Transverse colon (tissue), 4 donors: Measurements from ENCODE around the gene SMAP1. TPM values are rescaled to one million over a fixed set of nuclear protein-coding genes. Genes with fewer than 3 reads are reported as not detected.
"Not testable (repeated sequence)": the region's sequence is repeated elsewhere in the genome, so short reads cannot be mapped to it uniquely, and the experiment has no call there.

Experiments
- DNase-seq: peaks from one replicate; pipeline ENCODE4 v3.0.0-alpha.2; 2019
- H3K27ac ChIP-seq, 4 donors: fragments of 200-600 bp; sonication (generic); 2 replicates each; pipeline ENCODE4 v1.5.1; 2016 to 2018; ENCODE audit warnings: inconsistent platforms in 4 of 4
- H3K27me3 ChIP-seq: fragments of 200-600 bp; sonication (generic); 2 replicates; pipeline ENCODE4 v1.5.1; 2017; ENCODE audit warnings: inconsistent platforms
- H3K36me3 ChIP-seq, 4 donors: fragments of 200-600 bp; sonication (generic); 2 replicates each; pipeline ENCODE4 v1.5.1; 2017 to 2019; ENCODE audit warnings: inconsistent platforms in 4 of 4
- H3K4me1 ChIP-seq, 4 donors: fragments of 200-600 bp; sonication (generic); 2 replicates each; pipeline ENCODE4 v1.5.1; 2017 to 2020; ENCODE audit warnings: inconsistent platforms in 4 of 4
- H3K4me3 ChIP-seq, 4 donors: fragments of 200-600 bp; sonication (generic); 1 replicate in 1 of 4; 2 replicates in 3 of 4; pipeline versions ENCODE4 v1.5.1 to v1.6.1; 2017 to 2019; ENCODE audit warnings: inconsistent platforms in 4 of 4
- H3K9me3 ChIP-seq, 2 donors: fragments of 200-600 bp; sonication (generic); 2 replicates each; pipeline ENCODE4 v1.5.1; 2017 to 2019; ENCODE audit warnings: inconsistent platforms in 2 of 2
- CTCF ChIP-seq, 5 experiments: fragments of 200-600 bp in 3 of 5; fragments of 450-650 bp in 2 of 5; sonication (generic) in 3 of 5; IDR thresholded peaks; 1 replicate in 2 of 5; 2 replicates in 3 of 5; pipeline ENCODE4 v1.5.1; 2016 to 2017; ENCODE audit warnings: antibody characterized with exemption in 5 of 5, inconsistent platforms in 3 of 5, mild to moderate bottlenecking in 2 of 5, moderate library complexity in 1 of 5
- EP300 ChIP-seq: sonication (generic); formaldehyde crosslinking; IDR thresholded peaks from one replicate; pipeline ENCODE4 v1.6.1; 2017; ENCODE audit warnings: antibody characterized with exemption, low read depth
- POLR2A ChIP-seq: fragments of 450-650 bp; IDR thresholded peaks from one replicate; pipeline ENCODE4 v1.6.1; 2016; ENCODE audit warnings: antibody characterized with exemption, mild to moderate bottlenecking, moderate library complexity
- POLR2AphosphoS5 ChIP-seq, 3 donors: sonication (generic); formaldehyde crosslinking; IDR thresholded peaks; one replicate each; pipeline ENCODE4 v1.6.1; 2016; ENCODE audit warnings: antibody characterized with exemption in 3 of 3
- WGBS, 2 donors: methylation state at CpG; one replicate each; pipeline ENCODE4 v1.1.5; 2018; ENCODE audit warnings: low coverage in 1 of 2; 5-methylcytosine and 5-hydroxymethylcytosine counted together
- in situ Hi-C, 4 donors: fragments of 200-750 bp; cut with MboI; loops; one replicate each; pipeline versions ENCODE4 v1.15.0 to v1.15.1; 2017; ENCODE audit warnings: low sequenced_read_pairs in 3 of 4, low pct_ligation_motif_present in 1 of 4, low pct_unique_long_range_greater_than_20kb in 1 of 4
- intact Hi-C: fragments of 100-400 bp; cut with DNase I; formaldehyde crosslinking; loops from one replicate; pipeline ENCODE4 v1.15.1; 2023; ENCODE audit warnings: low total_unique reads
- total RNA-seq, 4 donors: library from RNA; depleted of rRNA; stranded (reverse); fragments of >200 nt; gene quantifications; one replicate each; pipeline ENCODE4 v1.1.0, GENCODE V29; 2016

Gene SMAP1
- total RNA-seq, 4 donors from 2014 or later: 10.3 to 49.3 (median 35.3) TPM

GRCh38 chr6:70753870-70754380 lies 86.2 kb downstream of the SMAP1 start:
- H3K4me3 ChIP-seq: no peak overlapping the region

GRCh38 chr6:70758883-70759282 lies 91.2 kb downstream of the SMAP1 start:
- intact Hi-C loops: no loop called here
- WGBS, 2 donors: 40 to 97% methylated on average over 1 of the region's 1 CpG
- in situ Hi-C loops: no loop called here
- Histone ChIP-seq H3K4me1 (peaks cover 0 to 5% (median 0%) of the 10 kb centered on the region in 4 donors), H3K27me3 (no peaks in the 10 kb centered on the region), H3K4me3 (no peak overlapping the region), H3K27ac (no peak overlapping the region), H3K9me3 (no peaks in the 10 kb centered on the region), H3K36me3 (peaks cover 0 to 5% (median 0%) of the 10 kb centered on the region in 4 donors)
- no peak for DNase-seq
- no peak for TF ChIP-seq CTCF (IDR thresholded peaks at IDR 0.05)
- no peak for TF ChIP-seq EP300
- no peak for TF ChIP-seq POLR2AphosphoS5 (IDR thresholded peaks at IDR 0.05)
- no peak for TF ChIP-seq POLR2A

More at GRCh38 chr6:70753870-70754380, 86.2 kb downstream of the SMAP1 start:
- in situ Hi-C loops (no loop called here), intact Hi-C loops (no loop called here)
- H3K27ac ChIP-seq: no peak overlapping the region
- no peak for TF ChIP-seq POLR2A
- no peak for TF ChIP-seq CTCF (IDR thresholded peaks at IDR 0.05)
- no peak for TF ChIP-seq EP300
- TF ChIP-seq POLR2AphosphoS5 (IDR thresholded peaks at IDR 0.05): no peak
- H3K4me1 ChIP-seq: no peaks in the 10 kb centered on the region
- 43 to 60% methylated on average over 1 of the region's 1 CpG for WGBS, 2 donors
- H3K27me3 ChIP-seq: no peaks in the 10 kb centered on the region
- no peak for DNase-seq
- peaks cover 0 to 5% (median 0%) of the 10 kb centered on the region in 4 donors for H3K36me3 ChIP-seq
- no peaks in the 10 kb centered on the region for H3K9me3 ChIP-seq

- in situ Hi-C loops (no loop called here), intact Hi-C loops (no loop called here)
- 88 to 96% methylated on average over 4 of the region's 4 CpGs for WGBS, 2 donors
- no peaks in the 10 kb centered on the region for H3K36me3 ChIP-seq
- H3K27ac ChIP-seq: no peak overlapping the region
- H3K4me1 ChIP-seq: peaks cover 0 to 5% (median 0%) of the 10 kb centered on the region in 4 donors
- H3K27me3 ChIP-seq: no peaks in the 10 kb centered on the region
- TF ChIP-seq CTCF (IDR thresholded peaks at IDR 0.05) (no peak), POLR2AphosphoS5 (IDR thresholded peaks at IDR 0.05) (no peak), EP300 (no peak), POLR2A (no peak)
- no peak for DNase-seq
- H3K4me3 ChIP-seq: no peak overlapping the region
- H3K9me3 ChIP-seq: no peaks in the 10 kb centered on the region
These were observed 96.2 kb downstream of the SMAP1 start for GRCh38 chr6:70763754-70764510.

- 96 to 100% methylated on average over 2 to 4 of the region's 4 CpGs for WGBS, 2 donors
- peaks cover 0 to 5% (median 0%) of the 10 kb centered on the region in 4 donors for H3K4me1 ChIP-seq
- in situ Hi-C loops: no loop called here
These were observed 97.0 kb downstream of the SMAP1 start for GRCh38 chr6:70764706-70765105.

GRCh38 chr6:70771351-70771750 lies 103.7 kb downstream of the SMAP1 start:
- intact Hi-C loops, H3K4me1 ChIP-seq, H3K27ac ChIP-seq, H3K27me3 ChIP-seq, in situ Hi-C loops, H3K36me3 ChIP-seq, DNase-seq, H3K4me3 ChIP-seq, H3K9me3 ChIP-seq: not testable (repeated sequence)
- 95% methylated on average over 19 of the region's 19 CpGs; no CpG with 5 or more reads in 1 of the 2 donors for WGBS, 2 donors

More at GRCh38 chr6:70764706-70765105, 97.0 kb downstream of the SMAP1 start:
- intact Hi-C loops: no loop called here
- H3K9me3 ChIP-seq: no peaks in the 10 kb centered on the region
- no peak for DNase-seq
- no peaks in the 10 kb centered on the region for H3K36me3 ChIP-seq
- no peak overlapping the region for H3K4me3 ChIP-seq
- no peak for TF ChIP-seq EP300
- no peak for TF ChIP-seq POLR2A
- no peak for TF ChIP-seq CTCF (IDR thresholded peaks at IDR 0.05)
- no peak for TF ChIP-seq POLR2AphosphoS5 (IDR thresholded peaks at IDR 0.05)
- no peaks in the 10 kb centered on the region for H3K27me3 ChIP-seq
- no peak overlapping the region for H3K27ac ChIP-seq
